Measurements from ENCODE around the gene C13orf46.

DNA sequence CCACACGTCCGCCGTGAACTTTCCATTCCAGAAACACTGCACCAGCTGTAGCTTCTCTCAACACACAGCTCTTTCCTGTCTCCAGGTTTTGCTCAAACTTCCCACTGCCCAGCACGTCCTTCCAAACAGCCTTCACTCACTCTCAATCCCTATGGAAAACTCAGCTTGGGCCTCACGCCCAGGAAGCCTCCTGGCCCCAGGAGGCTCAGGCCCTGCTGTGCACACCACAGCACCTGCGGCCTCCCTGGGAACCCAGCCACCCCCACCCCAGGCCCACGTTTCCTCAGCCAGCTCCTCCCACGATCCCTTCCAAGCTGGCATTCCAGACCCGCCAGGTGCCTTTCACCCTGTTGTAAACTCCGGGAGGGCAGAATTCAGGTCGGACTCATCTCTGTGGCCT is 35.2 kb downstream of the C13orf46 start:
- TF ChIP-seq EZH2 (IDR thresholded peaks at IDR 0.05; ENCODE audit: low read length) (no peak), CTCF (optimal IDR thresholded peaks at IDR 0.05 in 1 of 3, IDR thresholded peaks at IDR 0.05 in 1 of 3, conservative IDR thresholded peaks at IDR 0.05 in 1 of 3; ENCODE audit: extremely low read depth in 1 of 3, insufficient read depth in 2 of 3, low read length in 3 of 3) (no peak)
